Smooth muscle cell (in vitro differentiated cells): ENCODE data around the gene SLC2A4. TPM values are rescaled to one million over a fixed set of nuclear protein-coding genes. Genes with fewer than 3 reads are reported as not detected.
A peak's percentile ranks its signal among the peaks of the same experiment; 100 is the strongest.

ENCODE experiments used
- DNase-seq: peaks from one replicate; lab custom pipeline; 2025; ENCODE audit not compliant: unreplicated experiment; lab: John Stamatoyannopoulos, UW
- H2AFZ ChIP-seq: fragments of 200-600 bp; sonication (generic); 2 replicates; pipeline ENCODE4 v1.6.0; 2016; ENCODE audit warnings: antibody characterized with exemption, low read depth, mild to moderate bottlenecking
- H3F3A ChIP-seq: fragments of 200-600 bp; sonication (generic); 2 replicates; pipeline ENCODE4 v1.6.0; 2017; ENCODE audit warnings: antibody characterized with exemption, low read depth
- H3K27ac ChIP-seq: fragments of 200-600 bp; sonication (generic); 2 replicates; pipeline ENCODE4 v1.5.1; 2016; ENCODE audit warnings: low read depth, mild to moderate bottlenecking
- H3K27me3 ChIP-seq: fragments of 200-600 bp; sonication (generic); 2 replicates; pipeline ENCODE4 v1.6.1; 2016; ENCODE audit warnings: low read depth, mild to moderate bottlenecking
- H3K36me3 ChIP-seq: fragments of 200-600 bp; sonication (generic); 2 replicates; pipeline ENCODE4 v1.5.1; 2016; ENCODE audit warnings: low read depth
- H3K4me1 ChIP-seq: fragments of 200-600 bp; sonication (generic); 2 replicates; pipeline ENCODE4 v1.5.1; 2016; ENCODE audit warnings: low read depth
- H3K4me2 ChIP-seq: fragments of 200-600 bp; sonication (generic); 2 replicates; pipeline ENCODE4 v1.6.0; 2016; ENCODE audit warnings: mild to moderate bottlenecking
- H3K4me3 ChIP-seq: fragments of 200-600 bp; sonication (generic); 2 replicates; pipeline ENCODE4 v1.5.1; 2016; ENCODE audit warnings: mild to moderate bottlenecking
- H3K79me2 ChIP-seq: fragments of 200-600 bp; sonication (generic); 2 replicates; pipeline ENCODE4 v1.6.0; 2016; ENCODE audit warnings: low read depth, mild to moderate bottlenecking
- H3K9ac ChIP-seq: fragments of 200-600 bp; sonication (generic); 2 replicates; pipeline ENCODE4 v1.6.0; 2016; ENCODE audit warnings: low read depth
- H3K9me3 ChIP-seq: fragments of 200-600 bp; sonication (generic); replicated peaks from 2 replicates; pipeline ENCODE4 v1.5.1; 2016; ENCODE audit warnings: low read depth
- H4K20me1 ChIP-seq: fragments of 200-600 bp; sonication (generic); 2 replicates; pipeline ENCODE4 v1.6.0; 2016; ENCODE audit warnings: low read depth
- WGBS: methylation state at CpG from one replicate; pipeline ENCODE4 v1.1.7; 2016; ENCODE audit warnings: low lambda C conversion rate; 5-methylcytosine and 5-hydroxymethylcytosine counted together
- polyA plus RNA-seq: library from polyadenylated mRNA; unstranded; fragments of >200 nt; fragmentation: Nextera tagmentation; extraction: Ambion mirVana; gene quantifications from 2 replicates; pipeline ENCODE4 v1.2.1, GENCODE V29; 2016
- total RNA-seq: library from RNA; depleted of rRNA; stranded (reverse); fragments of >200 nt; gene quantifications from 2 replicates; pipeline ENCODE4 v1.2.3, GENCODE V29; 2014
- TF ChIP-seq, protein P1 (sequence below): fragments of 200-600 bp; sonication (generic); IDR thresholded peaks from 2 replicates; pipeline ENCODE4 v1.5.1; 2017; ENCODE audit warnings: borderline replicate concordance, mild to moderate bottlenecking, antibody characterized with exemption; ENCODE audit not compliant: insufficient read depth, poor library complexity, severe bottlenecking

The SLC2A4 gene
- total and polyA plus RNA-seq, 2 experiments from 2014 or later, result not detected

GRCh38 chr17:7253082-7253481 lies 28.4 kb upstream of the SLC2A4 start:
- H3K27me3 ChIP-seq, result no peaks in the 10 kb centered on the region
- no peaks in the 10 kb centered on the region for H3K36me3 ChIP-seq
- peaks cover 40% of the 10 kb centered on the region for H3K79me2 ChIP-seq
- H3K9ac ChIP-seq, result peak overlapping the region; percentile 97
- DNase-seq, result no peak
- TF ChIP-seq, protein P1, sequence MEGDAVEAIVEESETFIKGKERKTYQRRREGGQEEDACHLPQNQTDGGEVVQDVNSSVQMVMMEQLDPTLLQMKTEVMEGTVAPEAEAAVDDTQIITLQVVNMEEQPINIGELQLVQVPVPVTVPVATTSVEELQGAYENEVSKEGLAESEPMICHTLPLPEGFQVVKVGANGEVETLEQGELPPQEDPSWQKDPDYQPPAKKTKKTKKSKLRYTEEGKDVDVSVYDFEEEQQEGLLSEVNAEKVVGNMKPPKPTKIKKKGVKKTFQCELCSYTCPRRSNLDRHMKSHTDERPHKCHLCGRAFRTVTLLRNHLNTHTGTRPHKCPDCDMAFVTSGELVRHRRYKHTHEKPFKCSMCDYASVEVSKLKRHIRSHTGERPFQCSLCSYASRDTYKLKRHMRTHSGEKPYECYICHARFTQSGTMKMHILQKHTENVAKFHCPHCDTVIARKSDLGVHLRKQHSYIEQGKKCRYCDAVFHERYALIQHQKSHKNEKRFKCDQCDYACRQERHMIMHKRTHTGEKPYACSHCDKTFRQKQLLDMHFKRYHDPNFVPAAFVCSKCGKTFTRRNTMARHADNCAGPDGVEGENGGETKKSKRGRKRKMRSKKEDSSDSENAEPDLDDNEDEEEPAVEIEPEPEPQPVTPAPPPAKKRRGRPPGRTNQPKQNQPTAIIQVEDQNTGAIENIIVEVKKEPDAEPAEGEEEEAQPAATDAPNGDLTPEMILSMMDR, result no peak
- peak overlapping the region; percentile 100 for H3K4me3 ChIP-seq
- 87% methylated on average over 5 of the region's 5 CpGs for WGBS
- peak overlapping the region; percentile 99 for H3K27ac ChIP-seq
- H4K20me1 ChIP-seq, result peaks cover 8% of the 10 kb centered on the region
- H3F3A ChIP-seq, result no peaks in the 10 kb centered on the region
- peak overlapping the region; percentile 91 for H3K4me2 ChIP-seq
- peaks cover 18% of the 10 kb centered on the region for H3K4me1 ChIP-seq
- H2AFZ ChIP-seq, result no peak overlapping the region
- H3K9me3 ChIP-seq, result no peaks in the 10 kb centered on the region

DNA sequence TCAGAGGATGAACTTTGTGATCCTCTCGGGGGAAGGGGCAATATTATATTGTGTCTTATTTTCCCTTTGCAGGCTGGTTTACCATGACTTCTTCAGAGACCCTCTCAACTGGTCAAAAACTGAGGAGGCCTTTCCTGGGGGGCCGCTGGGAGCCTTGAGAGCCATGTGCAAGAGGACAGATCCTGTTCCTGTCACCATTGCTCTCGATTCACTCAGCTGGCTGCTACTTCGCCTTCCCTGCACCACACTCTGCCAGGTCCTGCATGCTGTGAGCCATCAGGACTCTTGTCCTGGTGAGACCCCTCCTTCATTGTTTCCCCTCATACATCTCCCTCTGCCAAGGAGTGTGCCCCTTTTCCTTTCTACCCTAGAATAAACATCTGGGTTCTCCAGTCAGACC lies 27.0 kb upstream of the SLC2A4 start:
- H3K27me3 ChIP-seq, result no peaks in the 10 kb centered on the region
- TF ChIP-seq, protein P1, result no peak
- no peak overlapping the region for H3K4me3 ChIP-seq
- H3K79me2 ChIP-seq, result peaks cover 26% of the 10 kb centered on the region
- H3K4me1 ChIP-seq, result peaks cover 18% of the 10 kb centered on the region
- no peaks in the 10 kb centered on the region for H3K9me3 ChIP-seq
- H2AFZ ChIP-seq, result no peak overlapping the region
- no peak overlapping the region for H3K27ac ChIP-seq
- H3K4me2 ChIP-seq, result no peak overlapping the region
- no peak overlapping the region for H3K9ac ChIP-seq
- H3F3A ChIP-seq, result peaks cover 3% of the 10 kb centered on the region
- 98% methylated on average over 4 of the region's 4 CpGs for WGBS
- DNase-seq, result no peak
- peaks cover 4% of the 10 kb centered on the region for H4K20me1 ChIP-seq
- no peaks in the 10 kb centered on the region for H3K36me3 ChIP-seq

- H3K9me3 ChIP-seq, result no peaks in the 10 kb centered on the region
- DNase-seq, result no peak
- H3K4me2 ChIP-seq, result no peak overlapping the region
- no peak overlapping the region for H3K9ac ChIP-seq
- H3K4me1 ChIP-seq, result peaks cover 8% of the 10 kb centered on the region
- 96% methylated on average over 8 of the region's 8 CpGs for WGBS
- H3K4me3 ChIP-seq, result no peak overlapping the region
- TF ChIP-seq, protein P1, result no peak
- H3F3A ChIP-seq, result peaks cover 5% of the 10 kb centered on the region
- H3K27ac ChIP-seq, result no peak overlapping the region
- peaks cover 7% of the 10 kb centered on the region for H3K79me2 ChIP-seq
- H2AFZ ChIP-seq, result no peak overlapping the region
- no peaks in the 10 kb centered on the region for H4K20me1 ChIP-seq
- peaks cover 15% of the 10 kb centered on the region for H3K27me3 ChIP-seq
- no peaks in the 10 kb centered on the region for H3K36me3 ChIP-seq
These were observed 24.6 kb upstream of the SLC2A4 start for GRCh38 chr17:7256766-7257456.
